IMR-90 (cell line): Measurements from ENCODE around the gene OPA3. TPM values are rescaled to one million over a fixed set of nuclear protein-coding genes. Genes with fewer than 3 reads are reported as not detected.

Experiments used
- ATAC-seq: fragments of 200-7000 bp; cut with Tn5 transposase; 2 replicates; pipeline ENCODE4 v1.9.1; 2020; ENCODE audit warnings: low read depth, mild to moderate bottlenecking, moderate library complexity
- BruUV-seq: library from RNA; stranded (reverse); fragments of 400-500 nt; replicated peaks from 2 replicates; lab custom pipeline; 2021; lab: Mats Ljungman, UMichigan
- CTCF ChIA-PET: fragments of 300-600 bp; formaldehyde crosslinking; extraction: SDS; loops from one replicate; lab custom pipeline; 2021; ENCODE audit warnings: antibody characterized with exemption; lab: Yijun Ruan, JAX
- POLR2A ChIA-PET: fragments of 300-600 bp; sonication (Branson Sonifier 250); formaldehyde crosslinking; loops from one replicate; lab custom pipeline; 2022; ENCODE audit warnings: antibody characterized with exemption; ENCODE audit not compliant: unreplicated experiment; lab: Charles Lee
- DNase-seq: peaks from one replicate; pipeline ENCODE4 v3.0.0; 2013
- H2AFZ ChIP-seq: replicated peaks from 2 replicates; pipeline ENCODE3; 2013; ENCODE audit warnings: low read length, mild to moderate bottlenecking; ENCODE audit not compliant: poor library complexity
- H2AK5ac ChIP-seq: 2 replicates; pipeline ENCODE4 v1.6.1; 2013; ENCODE audit warnings: low read depth, low read length, inconsistent platforms
- H2AK9ac ChIP-seq: replicated peaks from 2 replicates; pipeline ENCODE3; 2013; ENCODE audit warnings: mild to moderate bottlenecking, low read depth, low read length, moderate library complexity; ENCODE audit not compliant: poor library complexity
- H2BK120ac ChIP-seq: 2 replicates; pipeline ENCODE4 v1.6.1; 2013; ENCODE audit warnings: low read depth, low read length, inconsistent platforms
- H2BK15ac ChIP-seq: 3 replicates; pipeline ENCODE4 v1.6.1; 2013; ENCODE audit warnings: low read depth, low read length, inconsistent platforms
- H2BK20ac ChIP-seq: 2 replicates; pipeline ENCODE4 v1.6.1; 2013; ENCODE audit warnings: low read depth, mild to moderate bottlenecking, inconsistent platforms, low read length, moderate library complexity
- H2BK5ac ChIP-seq: 2 replicates; pipeline ENCODE4 v1.6.1; 2013; ENCODE audit warnings: mild to moderate bottlenecking, low read depth, low read length, inconsistent platforms; ENCODE audit not compliant: poor library complexity, severe bottlenecking
- H3K14ac ChIP-seq: replicated peaks from 2 replicates; pipeline ENCODE4 v1.6.1; 2013; ENCODE audit warnings: low read depth, low read length, inconsistent platforms
- H3K18ac ChIP-seq: 2 replicates; pipeline ENCODE4 v1.6.1; 2013; ENCODE audit warnings: low read depth, low read length, control low read depth
- H3K23ac ChIP-seq: 2 replicates; pipeline ENCODE4 v1.6.1; 2013; ENCODE audit warnings: low read depth, low read length, inconsistent platforms
- H3K27ac ChIP-seq: 2 replicates; pipeline ENCODE4 v1.5.1; 2013; ENCODE audit warnings: mild to moderate bottlenecking, control low read depth, low read length; ENCODE audit not compliant: insufficient read depth
- H3K27me3 ChIP-seq: 2 replicates; pipeline ENCODE4 v1.6.1; 2013; ENCODE audit warnings: low read length; ENCODE audit not compliant: control insufficient read depth, insufficient read depth
- H3K36me3 ChIP-seq: 2 replicates; pipeline ENCODE4 v1.6.1; 2013; ENCODE audit warnings: low read length, mixed read lengths; ENCODE audit not compliant: control insufficient read depth, insufficient read depth
- H3K4ac ChIP-seq: 2 replicates; pipeline ENCODE4 v1.6.1; 2013; ENCODE audit warnings: low read depth, low read length, inconsistent platforms
- H3K4me1 ChIP-seq: 2 replicates; pipeline ENCODE4 v1.6.1; 2013; ENCODE audit warnings: low read length, mixed read lengths; ENCODE audit not compliant: control insufficient read depth, insufficient read depth
- H3K4me2 ChIP-seq: 2 replicates; pipeline ENCODE4 v1.6.1; 2013; ENCODE audit warnings: low read depth, mild to moderate bottlenecking, control low read depth, low read length, moderate library complexity
- H3K4me3 ChIP-seq: 2 replicates; pipeline ENCODE4 v1.5.1; 2013; ENCODE audit warnings: low read depth, mild to moderate bottlenecking, control low read depth, low read length, moderate library complexity; ENCODE audit not compliant: insufficient read depth
- H3K56ac ChIP-seq: 2 replicates; pipeline ENCODE4 v1.6.1; 2013; ENCODE audit warnings: low read length, inconsistent platforms; ENCODE audit not compliant: insufficient read depth; ENCODE audit errors: extremely low read depth
- H3K79me1 ChIP-seq, 2 experiments: 2 replicates each; pipeline ENCODE4 v1.6.1; 2013; ENCODE audit warnings: low read length in 2 of 2, inconsistent platforms in 1 of 2, low read depth in 1 of 2
- H3K9ac ChIP-seq: 2 replicates; pipeline ENCODE4 v1.6.1; 2013; ENCODE audit warnings: low read depth, low read length, control low read depth
- H3K9me1 ChIP-seq: 2 replicates; pipeline ENCODE4 v1.6.1; 2013; ENCODE audit warnings: low read length, inconsistent platforms; ENCODE audit not compliant: insufficient read depth
- H3K9me3 ChIP-seq: 2 replicates; pipeline ENCODE4 v1.6.1; 2013; ENCODE audit warnings: low read length; ENCODE audit not compliant: control insufficient read depth, insufficient read depth
- H4K20me1 ChIP-seq: 2 replicates; pipeline ENCODE4 v1.6.1; 2013; ENCODE audit warnings: low read length, inconsistent platforms; ENCODE audit not compliant: insufficient read depth
- H4K5ac ChIP-seq: 2 replicates; pipeline ENCODE4 v1.6.1; 2013; ENCODE audit warnings: mild to moderate bottlenecking, low read depth, low read length, control low read depth
- H4K8ac ChIP-seq, 2 experiments: 2 replicates each; pipeline ENCODE4 v1.6.1; 2013; ENCODE audit warnings: low read depth in 2 of 2, low read length in 2 of 2, control low read depth in 1 of 2, inconsistent platforms in 1 of 2
- H4K91ac ChIP-seq: 2 replicates; pipeline ENCODE4 v1.6.1; 2013; ENCODE audit warnings: low read depth, low read length, inconsistent platforms; ENCODE audit not compliant: insufficient read depth
- BHLHE40 ChIP-seq: fragments of 150-350 bp; IDR thresholded peaks from 2 replicates; pipeline ENCODE4 v1.6.1; 2016; ENCODE audit warnings: mild to moderate bottlenecking, low read depth, low read length
- WGBS, 2 experiments: methylation state at CpG; one replicate each; pipeline versions ENCODE4 v1.1.5 to v1.1.7; 2013; ENCODE audit warnings: missing lambda C conversion rate in 2 of 2; ENCODE audit not compliant: insufficient read length in 1 of 2; ENCODE audit errors: extremely low coverage in 2 of 2; 5-methylcytosine and 5-hydroxymethylcytosine counted together
- dilution Hi-C: fragments of 300-500 bp; cut with HindIII; formaldehyde crosslinking; loops from one replicate; pipeline ENCODE4 v1.14.3; 2018; ENCODE audit warnings: low sequenced_read_pairs; ENCODE audit not compliant: unreplicated experiment
- in situ Hi-C: fragments of 300-500 bp; cut with MboI; formaldehyde crosslinking; loops from 3 replicates; pipeline ENCODE4 v1.14.3; 2019; ENCODE audit warnings: low sequenced_read_pairs, inconsistent platforms, mixed read lengths
- intact Hi-C: fragments of 100-400 bp; cut with micrococcal nuclease; formaldehyde crosslinking; loops from 2 replicates; pipeline ENCODE4 v1.10.0; 2022
- polyA plus RNA-seq, 3 experiments: library from polyadenylated mRNA; depleted of rRNA; stranded (reverse); fragments of >200 nt; gene quantifications; 2 replicates each; pipeline ENCODE4 v1.2.3, GENCODE V29; 2012; ENCODE audit warnings: low replicate concordance in 1 of 3
- total RNA-seq: library from RNA; depleted of rRNA; stranded (reverse); fragments of >200 nt; gene quantifications from 2 replicates; pipeline ENCODE4 v1.2.3, GENCODE V29; 2012

OPA3 gene
- total and polyA plus RNA-seq, 2 of the 4 experiments (the other 2 are of a cell fraction) = 5.2 to 9.6 TPM

GRCh38 chr19:45599286-45599685 is 14.7 kb upstream of the OPA3 start:
- peaks cover 2% of the 10 kb centered on the region; the same call in 1 of the 2 replicates for H3K9me3 ChIP-seq
- no peak overlapping the region; the same call in 1 of the 2 replicates for H3K23ac ChIP-seq
- H2AK5ac ChIP-seq = no peak overlapping the region
- CTCF ChIA-PET = no interaction called here
- no peak overlapping the region for H2BK5ac ChIP-seq
- no peak overlapping the region for H2AFZ ChIP-seq
- no peaks in the 10 kb centered on the region for H3K79me1 ChIP-seq
- no peak overlapping the region for H2BK15ac ChIP-seq
- no peak overlapping the region for H4K91ac ChIP-seq
- H3K27me3 ChIP-seq = peaks cover 61% of the 10 kb centered on the region
- no peak overlapping the region for H3K56ac ChIP-seq
- H4K8ac ChIP-seq = no peak overlapping the region
- dilution Hi-C loops = no loop called here
- H3K4me3 ChIP-seq = no peak overlapping the region
- no peaks in the 10 kb centered on the region; the same call in 1 of the 2 replicates for H4K20me1 ChIP-seq
- H3K14ac ChIP-seq = no peak overlapping the region
- no peak overlapping the region for H4K5ac ChIP-seq
- 0 out of 2 replicates have a peak, but pooled peaks cover 3% of the 10 kb centered on the region for H3K9me1 ChIP-seq
- no peaks in the 10 kb centered on the region for H3K36me3 ChIP-seq
- H3K4me1 ChIP-seq = no peaks in the 10 kb centered on the region
- H3K9ac ChIP-seq = no peak overlapping the region
- ATAC-seq (no peak), DNase-seq (no peak)
- H2BK20ac ChIP-seq = no peak overlapping the region
- H2BK120ac ChIP-seq = no peak overlapping the region
- H2AK9ac ChIP-seq = peak overlapping the region; percentile 70
- no peak overlapping the region for H3K18ac ChIP-seq
- H3K4ac ChIP-seq = no peak overlapping the region
- WGBS, 2 experiments = 17% methylated on average over 6 of the region's 13 CpGs; no CpG with 5 or more reads in 1 of the 2 experiments
- BruUV-seq = no TSS peak
- intact Hi-C loops = no loop called here
- no peak overlapping the region for H3K4me2 ChIP-seq
- TF ChIP-seq BHLHE40 = no peak
- in situ Hi-C loops = no loop called here
- H3K27ac ChIP-seq = no peak overlapping the region
- POLR2A ChIA-PET = no interaction called here
